K562 (cell line): ENCODE data around the gene KCNJ9. TPM values are rescaled to one million over a fixed set of nuclear protein-coding genes. Genes with fewer than 3 reads are reported as not detected.

Experiments
- ATAC-seq: fragments of 200-7000 bp; cut with Tn5 transposase; 3 replicates; pipeline ENCODE4 v1.9.1; 2020; ENCODE audit warnings: moderate library complexity
- BruUV-seq: library from RNA; stranded (reverse); fragments of 400-500 nt; replicated peaks from 2 replicates; lab custom pipeline; 2021; lab: Mats Ljungman, UMichigan
- CTCF ChIA-PET: fragments of 300-600 bp; formaldehyde crosslinking; extraction: SDS; loops from one replicate; lab custom pipeline; 2021; ENCODE audit warnings: low intra/inter-chr PET ratio; lab: Yijun Ruan, JAX
- POLR2A ChIA-PET: fragments of 300-600, 350-650 bp; sonication (Branson Sonifier 250); formaldehyde crosslinking; extraction: SDS; loops from one replicate; lab custom pipeline; 2021; ENCODE audit warnings: antibody characterized with exemption, inconsistent platforms; lab: Yijun Ruan, JAX
- DNase-seq, 4 experiments: peaks; one replicate each; pipeline versions ENCODE4 v3.0.0 to v3.0.0-alpha.2; 2011 to 2018; ENCODE audit warnings: low spot score in 3 of 4, mixed read lengths in 3 of 4; ENCODE audit errors: extremely low read depth in 1 of 4
- FAIRE-seq: peaks from 2 replicates; lab custom pipeline; 2011; peaks lifted over from hg19 to GRCh38; lab: Jason Lieb, UNC
- H2AFZ ChIP-seq: 2 replicates; pipeline ENCODE4 v1.6.0; 2011; ENCODE audit warnings: low read depth, low read length, control low read depth, inconsistent platforms
- H3K27ac ChIP-seq: fragments of 200-600 bp; 3 replicates; pipeline ENCODE4 v1.8.0; 2011; ENCODE audit warnings: low read depth, mild to moderate bottlenecking, control low read depth, inconsistent platforms, low read length, moderate library complexity, mixed read lengths; ENCODE audit errors: extremely low read depth
- H3K27me3 ChIP-seq, 2 experiments: fragments of 300-600 bp in 1 of 2; 2 replicates in 1 of 2; 3 replicates in 1 of 2; pipeline versions ENCODE4 v1.6.0 to v1.8.0; 2011; ENCODE audit warnings: inconsistent platforms in 2 of 2, low read length in 2 of 2, mild to moderate bottlenecking in 1 of 2, mixed read lengths in 1 of 2, moderate library complexity in 1 of 2; ENCODE audit not compliant: control insufficient read depth in 2 of 2, insufficient read depth in 2 of 2
- H3K36me3 ChIP-seq: fragments of 300-600 bp; 3 replicates; pipeline ENCODE4 v1.8.0; 2011; ENCODE audit warnings: mild to moderate bottlenecking, low read length, inconsistent platforms; ENCODE audit not compliant: control insufficient read depth, insufficient read depth
- H3K4me1 ChIP-seq, 2 experiments: fragments of 200-600 bp in 1 of 2; replicated peaks in 1 of 2; 2 replicates in 1 of 2; 3 replicates in 1 of 2; pipeline versions ENCODE4 v1.5.1 to v1.8.0; 2011; ENCODE audit warnings: inconsistent platforms in 2 of 2, low read length in 2 of 2, mild to moderate bottlenecking in 1 of 2, mixed read lengths in 1 of 2, moderate library complexity in 1 of 2; ENCODE audit not compliant: control insufficient read depth in 2 of 2, insufficient read depth in 2 of 2
- H3K4me2 ChIP-seq: 2 replicates; pipeline ENCODE4 v1.6.1; 2011; ENCODE audit warnings: low read length, control low read depth, inconsistent platforms, mixed read lengths; ENCODE audit not compliant: insufficient read depth
- H3K4me3 ChIP-seq: fragments of 200-600 bp; sonication (generic), shearing (Covaris generic); 2 replicates; pipeline ENCODE4 v1.5.1; 2016; ENCODE audit warnings: control low read depth, inconsistent platforms
- H3K79me2 ChIP-seq: fragments of 200-600 bp; 3 replicates; pipeline ENCODE4 v1.8.0; 2011; ENCODE audit warnings: low read length, inconsistent platforms; ENCODE audit not compliant: control insufficient read depth, insufficient read depth
- H3K9ac ChIP-seq, 2 experiments: 2 replicates each; pipeline versions ENCODE4 v1.6.0 to v1.6.1; 2011; ENCODE audit warnings: low read depth in 2 of 2, low read length in 2 of 2, control low read depth in 1 of 2, inconsistent platforms in 1 of 2, mild to moderate bottlenecking in 1 of 2, mixed read lengths in 1 of 2; ENCODE audit not compliant: insufficient read depth in 1 of 2
- H3K9me1 ChIP-seq: one replicate; pipeline ENCODE4 v1.6.0; 2011; ENCODE audit warnings: inconsistent platforms, mild to moderate bottlenecking, low read length, moderate library complexity; ENCODE audit not compliant: control insufficient read depth, insufficient read depth
- H3K9me3 ChIP-seq: replicated peaks from 2 replicates; pipeline ENCODE4 v1.5.1; 2011; ENCODE audit warnings: low read depth, low read length, inconsistent platforms; ENCODE audit not compliant: control insufficient read depth, insufficient read depth
- H4K20me1 ChIP-seq: replicated peaks from 2 replicates; pipeline ENCODE4 v1.6.1; 2011; ENCODE audit warnings: low read length, inconsistent platforms, mixed read lengths; ENCODE audit not compliant: control insufficient read depth, insufficient read depth
- CREM ChIP-seq: IDR thresholded peaks from 2 replicates; pipeline ENCODE4 v1.6.1; 2014; ENCODE audit warnings: antibody characterized with exemption, low read depth
- NR4A1 ChIP-seq, 2 experiments: fragments of 250-450 bp in 1 of 2; fragments of 450-650 bp in 1 of 2; sonication (Bioruptor Pico) in 1 of 2; IDR thresholded peaks; 2 replicates each; pipeline versions ENCODE4 v1.4.0 to v1.6.1; 2016 to 2020; ENCODE audit warnings: mild to moderate bottlenecking in 2 of 2, missing compliant biosample characterization in 1 of 2, missing genetic modification characterization in 1 of 2, moderate library complexity in 1 of 2
- ZNF785 ChIP-seq: fragments of 250-450 bp; sonication (Bioruptor Pico); IDR thresholded peaks from 2 replicates; pipeline ENCODE4 v1.4.0; 2020; ENCODE audit warnings: mild to moderate bottlenecking
- WGBS: fragments of 100-300 bp; shearing (Covaris generic); methylation state at CpG from one replicate; pipeline ENCODE4 v1.1.6; 2016; ENCODE audit warnings: low coverage, mixed read lengths; ENCODE audit not compliant: insufficient coverage; ENCODE audit errors: missing lambda C conversion rate; 5-methylcytosine and 5-hydroxymethylcytosine counted together
- in situ Hi-C: fragments of 300-500 bp; cut with MboI; formaldehyde crosslinking; loops from 4 replicates; pipeline ENCODE4 v1.15.0; 2018; ENCODE audit warnings: inconsistent platforms, mixed read lengths
- intact Hi-C: fragments of 100-400 bp; cut with micrococcal nuclease; formaldehyde crosslinking; loops from 2 replicates; pipeline ENCODE4 v1.14.2; 2022
- polyA plus RNA-seq, 8 experiments: library from polyadenylated mRNA; depleted of rRNA in 4 of 8; stranded (reverse) in 5 of 8; unstranded in 3 of 8; fragments of >200 nt; fragmentation: Nextera tagmentation in 2 of 8; fragmentation: Illumina TruSeq in 1 of 8; extraction: Ambion mirVana in 2 of 8; extraction: Trizol in 1 of 8; gene quantifications; 2 replicates each; pipeline versions ENCODE4 v1.2.1 to v1.2.3, GENCODE V29; 2011 to 2014; ENCODE audit warnings: inconsistent platforms in 1 of 8, missing spikeins in 1 of 8
- total RNA-seq, 7 experiments: library from RNA; depleted of rRNA in 6 of 7; stranded (reverse); fragments of >200 nt in 6 of 7; fragmentation: Illumina TruSeq in 2 of 7; extraction: Trizol in 2 of 7; gene quantifications; 2 replicates each; pipeline versions ENCODE4 v1.2.1 to v1.2.3, GENCODE V29; 2011 to 2021; ENCODE audit warnings: low replicate concordance in 1 of 7
- TF ChIP-seq, protein P1 (sequence below): fragments of 200-800 bp; sonication (Bioruptor generic); IDR thresholded peaks from 2 replicates; pipeline ENCODE4 v1.6.1; 2017; ENCODE audit warnings: missing genetic modification characterization, missing compliant biosample characterization

KCNJ9 gene
- total and polyA plus RNA-seq, 9 of the 15 experiments (the other 6 are each of a cell fraction or from before 2014, with no cell fraction given) = not detected

GRCh38 chr1:160127381-160127780, 46.0 kb downstream of the KCNJ9 start:
- H3K27ac ChIP-seq = no peak overlapping the region
- ATAC-seq = no peak
- no TSS peak for BruUV-seq
- H3K4me2 ChIP-seq = no peak overlapping the region
- H3K9me1 ChIP-seq = no peaks in the 10 kb centered on the region
- POLR2A ChIA-PET = interaction anchor here (1.2 kb wide), 1 partner anchor 42 kb away, joined by 4 read pairs; no protein-coding TSS in a partner anchor
- 25% methylated on average over 9 of the region's 9 CpGs for WGBS
- no peak overlapping the region for H2AFZ ChIP-seq
- H3K9me3 ChIP-seq = no peaks in the 10 kb centered on the region
- H3K9ac ChIP-seq = no peak overlapping the region
- no peak overlapping the region for H3K4me3 ChIP-seq
- no peaks in the 10 kb centered on the region for H4K20me1 ChIP-seq
- no peaks in the 10 kb centered on the region for H3K79me2 ChIP-seq
- intact Hi-C loops = no loop called here
- in situ Hi-C loops = no loop called here
- TF ChIP-seq, protein P1, sequence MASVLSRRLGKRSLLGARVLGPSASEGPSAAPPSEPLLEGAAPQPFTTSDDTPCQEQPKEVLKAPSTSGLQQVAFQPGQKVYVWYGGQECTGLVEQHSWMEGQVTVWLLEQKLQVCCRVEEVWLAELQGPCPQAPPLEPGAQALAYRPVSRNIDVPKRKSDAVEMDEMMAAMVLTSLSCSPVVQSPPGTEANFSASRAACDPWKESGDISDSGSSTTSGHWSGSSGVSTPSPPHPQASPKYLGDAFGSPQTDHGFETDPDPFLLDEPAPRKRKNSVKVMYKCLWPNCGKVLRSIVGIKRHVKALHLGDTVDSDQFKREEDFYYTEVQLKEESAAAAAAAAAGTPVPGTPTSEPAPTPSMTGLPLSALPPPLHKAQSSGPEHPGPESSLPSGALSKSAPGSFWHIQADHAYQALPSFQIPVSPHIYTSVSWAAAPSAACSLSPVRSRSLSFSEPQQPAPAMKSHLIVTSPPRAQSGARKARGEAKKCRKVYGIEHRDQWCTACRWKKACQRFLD (CRISPR knock-in tag) = no peak
- TF ChIP-seq NR4A1 (CRISPR knock-in tag; IDR thresholded peaks at IDR 0.05) (no peak), NR4A1 (tag; IDR thresholded peaks at IDR 0.05) (no peak), CREM (no peak), ZNF785 (no peak)
- CTCF ChIA-PET = no interaction called here
- peaks cover 20 to 69% of the 10 kb centered on the region in 2 experiments; a peak in 4 of 5 replicates for H3K27me3 ChIP-seq
- H3K4me1 ChIP-seq = no peaks in the 10 kb centered on the region; a peak in 1 of 5 replicates
- DNase-seq = no peak
- no peak for FAIRE-seq
- H3K36me3 ChIP-seq = no peaks in the 10 kb centered on the region
